Measurements from ENCODE around the gene MAGI1.

DNA sequence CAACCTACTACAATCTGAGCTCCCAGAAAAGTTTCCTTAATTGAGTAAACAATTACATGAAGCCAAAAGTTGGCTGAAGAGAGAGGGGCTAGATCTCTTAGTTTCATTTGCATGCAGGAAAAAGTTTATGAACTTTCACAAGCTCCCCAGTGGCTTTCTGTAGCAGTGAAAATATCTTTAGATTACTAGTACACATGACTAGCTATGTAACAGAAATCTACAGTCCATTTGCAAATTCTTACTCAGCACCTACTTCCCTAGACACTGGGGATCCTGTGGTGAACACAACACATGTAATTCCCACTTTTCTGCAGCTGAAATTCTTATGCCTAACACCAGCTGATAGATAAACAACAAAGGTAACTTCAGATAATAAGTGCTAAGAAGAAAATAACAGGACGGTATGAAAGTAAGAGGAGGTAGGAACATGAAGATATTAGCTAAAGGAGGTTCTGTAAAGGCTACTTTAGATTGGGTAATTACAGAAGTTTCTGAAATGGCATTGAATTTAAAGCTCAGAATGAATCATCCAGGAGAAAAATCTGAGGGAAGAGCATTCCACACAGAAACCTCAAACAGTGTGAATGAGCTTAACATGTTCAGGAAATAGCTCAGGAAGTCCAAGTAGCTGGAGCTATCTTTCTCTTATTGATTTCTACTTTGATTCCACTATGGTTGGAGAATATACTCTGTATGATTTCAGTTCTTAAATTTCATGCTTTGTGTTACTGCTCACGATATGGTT is 204.8 kb downstream of the MAGI1 start:
- TF ChIP-seq, protein P1, sequence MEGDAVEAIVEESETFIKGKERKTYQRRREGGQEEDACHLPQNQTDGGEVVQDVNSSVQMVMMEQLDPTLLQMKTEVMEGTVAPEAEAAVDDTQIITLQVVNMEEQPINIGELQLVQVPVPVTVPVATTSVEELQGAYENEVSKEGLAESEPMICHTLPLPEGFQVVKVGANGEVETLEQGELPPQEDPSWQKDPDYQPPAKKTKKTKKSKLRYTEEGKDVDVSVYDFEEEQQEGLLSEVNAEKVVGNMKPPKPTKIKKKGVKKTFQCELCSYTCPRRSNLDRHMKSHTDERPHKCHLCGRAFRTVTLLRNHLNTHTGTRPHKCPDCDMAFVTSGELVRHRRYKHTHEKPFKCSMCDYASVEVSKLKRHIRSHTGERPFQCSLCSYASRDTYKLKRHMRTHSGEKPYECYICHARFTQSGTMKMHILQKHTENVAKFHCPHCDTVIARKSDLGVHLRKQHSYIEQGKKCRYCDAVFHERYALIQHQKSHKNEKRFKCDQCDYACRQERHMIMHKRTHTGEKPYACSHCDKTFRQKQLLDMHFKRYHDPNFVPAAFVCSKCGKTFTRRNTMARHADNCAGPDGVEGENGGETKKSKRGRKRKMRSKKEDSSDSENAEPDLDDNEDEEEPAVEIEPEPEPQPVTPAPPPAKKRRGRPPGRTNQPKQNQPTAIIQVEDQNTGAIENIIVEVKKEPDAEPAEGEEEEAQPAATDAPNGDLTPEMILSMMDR (IDR thresholded peaks at IDR 0.05) = no peak
- no peak for TF ChIP-seq POLR2A (IDR thresholded peaks at IDR 0.05)
